ENCODE measurements around the gene LHFPL6. TPM values are rescaled to one million over a fixed set of nuclear protein-coding genes. Genes with fewer than 3 reads are reported as not detected.

LHFPL6 gene
- total RNA-seq, 1 donor from 2014 or later = 5.3 TPM

- no peak overlapping the region for H3K4me3 ChIP-seq (ENCODE audit: low read depth, low read length)
- no peaks in the 10 kb centered on the region for H3K27me3 ChIP-seq (ENCODE audit: control insufficient read depth, insufficient read depth, low read length)
- peak; percentile 70 for DNase-seq (ENCODE audit: low read depth)
- no peak for TF ChIP-seq CTCF (IDR thresholded peaks at IDR 0.05; ENCODE audit: insufficient read depth, low read length, severe bottlenecking)
- H3K36me3 ChIP-seq (ENCODE audit: control insufficient read depth, insufficient read depth, low read length) = no peaks in the 10 kb centered on the region
- no peak for FAIRE-seq
Measured at GRCh38 chr13:39364947-39365468, 238.0 kb downstream of the LHFPL6 start.

GRCh38 chr13:39363382-39363772 is 239.6 kb downstream of the LHFPL6 start:
- DNase-seq (ENCODE audit: low read depth) (no peak), FAIRE-seq (no peak)
- Histone ChIP-seq H3K4me3 (ENCODE audit: low read depth, low read length) (no peak overlapping the region), H3K27me3 (ENCODE audit: control insufficient read depth, insufficient read depth, low read length) (no peaks in the 10 kb centered on the region), H3K36me3 (ENCODE audit: control insufficient read depth, insufficient read depth, low read length) (no peaks in the 10 kb centered on the region)
- TF ChIP-seq CTCF (IDR thresholded peaks at IDR 0.05; ENCODE audit: insufficient read depth, low read length, severe bottlenecking) = no peak

DNA sequence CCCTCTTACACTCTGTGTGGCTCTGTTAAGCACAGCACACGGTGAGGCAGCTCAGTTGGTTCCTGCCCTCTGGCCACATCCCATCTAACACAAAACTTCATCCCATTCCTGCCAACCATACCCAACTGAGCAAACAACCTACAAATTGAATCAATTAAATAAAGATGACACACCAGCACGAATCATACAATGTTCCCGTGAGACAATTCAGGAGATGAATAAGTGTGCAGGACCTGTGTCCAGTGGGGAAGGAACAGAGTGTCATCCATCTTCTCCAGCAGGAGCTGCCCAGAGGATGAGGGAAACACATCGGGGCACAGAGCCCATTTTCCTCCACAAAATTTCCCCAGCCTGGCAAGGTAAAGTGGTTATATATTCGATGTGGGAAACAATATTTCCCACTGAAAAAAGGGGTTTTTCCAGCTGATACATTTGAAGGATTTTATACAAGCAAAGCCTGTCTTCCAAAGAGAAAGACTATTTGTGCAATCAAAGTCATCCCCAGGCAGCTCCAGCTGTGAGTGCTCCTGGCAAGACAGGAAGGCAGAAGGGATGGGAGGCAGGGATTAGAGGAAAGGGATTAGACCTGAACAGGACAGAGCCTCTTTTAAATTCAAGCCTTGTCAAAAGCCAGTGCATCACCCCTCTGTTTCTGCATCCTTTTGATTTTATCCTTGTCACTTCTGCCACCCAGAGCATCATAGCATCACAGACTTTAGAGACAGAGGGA is 240.2 kb downstream of the LHFPL6 start:
- Histone ChIP-seq H3K36me3 (ENCODE audit: control insufficient read depth, insufficient read depth, low read length) (no peaks in the 10 kb centered on the region), H3K27me3 (ENCODE audit: control insufficient read depth, insufficient read depth, low read length) (no peaks in the 10 kb centered on the region), H3K4me3 (ENCODE audit: low read depth, low read length) (no peak overlapping the region)
- no peak for FAIRE-seq
- DNase-seq (ENCODE audit: low read depth) = peak; percentile 51
- no peak for TF ChIP-seq CTCF (IDR thresholded peaks at IDR 0.05; ENCODE audit: insufficient read depth, low read length, severe bottlenecking)

GRCh38 chr13:39353988-39354387 is 249.0 kb downstream of the LHFPL6 start:
- no peaks in the 10 kb centered on the region for H3K27me3 ChIP-seq (ENCODE audit: control insufficient read depth, insufficient read depth, low read length)
- no peaks in the 10 kb centered on the region for H3K36me3 ChIP-seq (ENCODE audit: control insufficient read depth, insufficient read depth, low read length)
- DNase-seq (ENCODE audit: low read depth) (peak; percentile 79), FAIRE-seq (no peak)
- TF ChIP-seq CTCF (IDR thresholded peaks at IDR 0.05; ENCODE audit: insufficient read depth, low read length, severe bottlenecking) = no peak
- no peak overlapping the region for H3K4me3 ChIP-seq (ENCODE audit: low read depth, low read length)

DNA sequence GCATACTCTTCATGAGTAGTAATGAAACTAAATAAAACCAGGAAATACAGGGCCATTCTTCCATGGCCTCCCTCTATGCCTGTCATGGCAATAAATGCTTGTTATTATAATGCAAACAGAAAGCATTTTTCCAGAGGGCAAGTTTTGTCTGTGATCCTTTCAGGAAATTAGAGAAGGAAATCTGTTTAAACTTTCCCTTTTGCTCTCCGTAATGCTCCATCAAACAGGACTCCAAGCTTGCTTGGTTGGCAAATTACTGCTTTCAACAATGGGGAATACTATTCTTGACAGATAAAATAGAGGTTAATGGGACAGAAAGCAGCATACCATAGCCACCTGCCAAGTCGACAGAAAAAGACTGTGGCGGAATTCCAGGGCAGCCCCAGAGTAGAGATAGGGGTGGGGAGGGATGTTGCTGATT is 252.5 kb downstream of the LHFPL6 start:
- Histone ChIP-seq H3K36me3 (ENCODE audit: control insufficient read depth, insufficient read depth, low read length) (no peaks in the 10 kb centered on the region), H3K4me3 (ENCODE audit: low read depth, low read length) (no peak overlapping the region), H3K27me3 (ENCODE audit: control insufficient read depth, insufficient read depth, low read length) (no peaks in the 10 kb centered on the region)
- FAIRE-seq (no peak), DNase-seq (ENCODE audit: low read depth) (no peak)
- TF ChIP-seq CTCF (IDR thresholded peaks at IDR 0.05; ENCODE audit: insufficient read depth, low read length, severe bottlenecking) = no peak
